Cardiac muscle cell (in vitro differentiated cells and primary cell): ENCODE data around the gene BOD1L1. TPM values are rescaled to one million over a fixed set of nuclear protein-coding genes. Genes with fewer than 3 reads are reported as not detected.

ENCODE experiments used
- DNase-seq, 2 donors: peaks; one replicate each; pipeline versions ENCODE4 v3.0.0 to v3.0.0-alpha.2; 2010 to 2017; ENCODE audit warnings: low read depth in 1 of 2, low spot score in 1 of 2
- H3K27ac ChIP-seq: fragments of 200-600 bp; sonication (generic); 2 replicates; pipeline ENCODE4 v1.5.1; 2016
- H3K27me3 ChIP-seq: fragments of 200-600 bp; sonication (generic); 2 replicates; pipeline ENCODE4 v1.6.0; 2016; ENCODE audit warnings: control low read depth
- H3K36me3 ChIP-seq: fragments of 200-600 bp; sonication (generic); 2 replicates; pipeline ENCODE4 v1.5.1; 2016; ENCODE audit warnings: control low read depth
- H3K4me1 ChIP-seq: fragments of 200-600 bp; sonication (generic); 2 replicates; pipeline ENCODE4 v1.8.1; 2017; ENCODE audit warnings: low read depth, mild to moderate bottlenecking, mixed run types
- H3K4me3 ChIP-seq: fragments of 200-600 bp; sonication (generic); 2 replicates; pipeline ENCODE4 v1.5.1; 2016; ENCODE audit warnings: mild to moderate bottlenecking
- H3K9me3 ChIP-seq: fragments of 200-600 bp; sonication (generic); 2 replicates; pipeline ENCODE4 v1.5.1; 2017; ENCODE audit warnings: low read depth, mild to moderate bottlenecking, control low read depth
- polyA plus RNA-seq: library from polyadenylated mRNA; unstranded; fragments of >200 nt; fragmentation: Nextera tagmentation; extraction: Ambion mirVana; gene quantifications from 2 replicates; pipeline ENCODE4 v1.2.1, GENCODE V29; 2016
- total RNA-seq: library from RNA; depleted of rRNA; stranded (reverse); fragments of >200 nt; gene quantifications from 2 replicates; pipeline ENCODE4 v1.2.3, GENCODE V29; 2016
- TF ChIP-seq, protein P1 (sequence below): IDR thresholded peaks from 2 replicates; pipeline ENCODE4 v1.5.1; 2012; ENCODE audit warnings: low read depth, mild to moderate bottlenecking, low read length

Gene BOD1L1
- total and polyA plus RNA-seq, 2 experiments from 2014 or later: 17.7 to 35.8 TPM

- Histone ChIP-seq H3K9me3 (no peaks in the 10 kb centered on the region), H3K27ac (no peak overlapping the region), H3K27me3 (no peaks in the 10 kb centered on the region), H3K36me3 (no peaks in the 10 kb centered on the region), H3K4me3 (no peak overlapping the region), H3K4me1 (no peaks in the 10 kb centered on the region)
- TF ChIP-seq, protein P1, sequence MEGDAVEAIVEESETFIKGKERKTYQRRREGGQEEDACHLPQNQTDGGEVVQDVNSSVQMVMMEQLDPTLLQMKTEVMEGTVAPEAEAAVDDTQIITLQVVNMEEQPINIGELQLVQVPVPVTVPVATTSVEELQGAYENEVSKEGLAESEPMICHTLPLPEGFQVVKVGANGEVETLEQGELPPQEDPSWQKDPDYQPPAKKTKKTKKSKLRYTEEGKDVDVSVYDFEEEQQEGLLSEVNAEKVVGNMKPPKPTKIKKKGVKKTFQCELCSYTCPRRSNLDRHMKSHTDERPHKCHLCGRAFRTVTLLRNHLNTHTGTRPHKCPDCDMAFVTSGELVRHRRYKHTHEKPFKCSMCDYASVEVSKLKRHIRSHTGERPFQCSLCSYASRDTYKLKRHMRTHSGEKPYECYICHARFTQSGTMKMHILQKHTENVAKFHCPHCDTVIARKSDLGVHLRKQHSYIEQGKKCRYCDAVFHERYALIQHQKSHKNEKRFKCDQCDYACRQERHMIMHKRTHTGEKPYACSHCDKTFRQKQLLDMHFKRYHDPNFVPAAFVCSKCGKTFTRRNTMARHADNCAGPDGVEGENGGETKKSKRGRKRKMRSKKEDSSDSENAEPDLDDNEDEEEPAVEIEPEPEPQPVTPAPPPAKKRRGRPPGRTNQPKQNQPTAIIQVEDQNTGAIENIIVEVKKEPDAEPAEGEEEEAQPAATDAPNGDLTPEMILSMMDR: peak; percentile 2
- DNase-seq: no peak
Observed at GRCh38 chr4:13645075-13645474, 17.6 kb upstream of the BOD1L1 start.

GRCh38 chr4:13642170-13642950 lies 14.8 kb upstream of the BOD1L1 start:
- TF ChIP-seq, protein P1: no peak
- Histone ChIP-seq H3K4me3 (no peak overlapping the region), H3K9me3 (no peaks in the 10 kb centered on the region), H3K4me1 (no peaks in the 10 kb centered on the region), H3K27ac (no peak overlapping the region), H3K36me3 (no peaks in the 10 kb centered on the region), H3K27me3 (no peaks in the 10 kb centered on the region)
- DNase-seq: peak in 1 of 2 donors; percentile 66

DNA sequence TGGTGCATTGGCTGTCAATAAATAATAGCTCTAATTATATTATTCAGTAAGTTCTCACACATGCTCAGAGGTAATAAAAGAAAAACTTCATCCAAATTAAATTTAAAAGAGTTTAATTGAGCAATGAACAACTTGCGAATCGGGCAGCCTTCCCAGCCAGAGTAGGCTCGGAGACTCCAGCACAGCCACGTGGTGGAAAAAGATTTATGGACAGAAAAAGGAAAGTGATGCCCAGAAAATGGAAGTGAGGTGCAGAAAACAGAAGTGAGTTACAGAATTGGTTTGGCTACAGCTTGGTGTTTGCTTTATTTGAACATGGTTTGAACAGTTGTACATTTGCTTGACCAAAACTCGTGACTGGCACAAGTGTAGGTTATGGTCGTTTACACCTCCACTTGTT lies 13.6 kb upstream of the BOD1L1 start:
- Histone ChIP-seq H3K27me3 (no peaks in the 10 kb centered on the region), H3K4me1 (no peaks in the 10 kb centered on the region), H3K4me3 (no peak overlapping the region), H3K27ac (no peak overlapping the region), H3K36me3 (no peaks in the 10 kb centered on the region), H3K9me3 (no peaks in the 10 kb centered on the region)
- TF ChIP-seq, protein P1: no peak
- DNase-seq: no peak

DNA sequence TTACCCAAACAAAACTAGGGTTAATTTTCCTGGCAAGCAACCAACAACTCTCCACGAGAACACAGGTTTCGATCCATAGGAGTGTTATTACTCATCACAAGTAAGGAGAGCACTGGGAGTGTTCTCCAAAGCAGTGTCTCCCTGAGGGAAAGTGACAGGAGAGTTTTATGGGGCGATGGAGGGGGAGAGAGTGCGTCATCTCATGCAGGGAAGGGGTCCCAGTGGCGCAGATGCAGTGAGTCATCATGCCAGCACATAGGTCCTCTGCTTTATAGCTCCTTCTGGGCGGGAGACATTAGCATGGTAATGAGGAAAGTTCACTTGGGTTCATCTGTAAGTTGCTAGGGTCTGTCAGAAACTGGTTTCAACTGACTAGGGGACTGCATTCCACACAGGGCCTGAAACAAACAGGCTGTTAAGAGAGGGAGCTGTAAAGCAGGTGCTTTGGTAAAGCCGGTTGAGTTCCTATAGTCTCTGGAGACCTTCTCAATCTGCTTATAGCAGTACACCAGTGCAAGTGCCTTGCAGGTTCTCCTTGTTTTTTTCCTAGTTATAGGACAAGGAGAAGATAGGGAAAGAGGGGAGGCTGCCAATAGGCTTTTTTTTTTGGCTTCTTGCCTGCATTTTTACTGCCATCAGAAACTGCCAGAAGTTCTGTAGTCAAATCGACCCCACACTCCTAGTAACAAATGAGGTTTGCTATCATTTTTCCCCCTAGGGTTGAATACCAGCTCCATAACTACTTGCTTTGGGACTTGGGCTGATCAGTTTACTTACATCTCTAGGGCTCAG lies 12.8 kb upstream of the BOD1L1 start:
- TF ChIP-seq, protein P1: no peak
- Histone ChIP-seq H3K36me3 (no peaks in the 10 kb centered on the region), H3K27ac (no peak overlapping the region), H3K9me3 (no peaks in the 10 kb centered on the region), H3K4me3 (no peak overlapping the region), H3K27me3 (no peaks in the 10 kb centered on the region), H3K4me1 (no peaks in the 10 kb centered on the region)
- no peak for DNase-seq

DNA sequence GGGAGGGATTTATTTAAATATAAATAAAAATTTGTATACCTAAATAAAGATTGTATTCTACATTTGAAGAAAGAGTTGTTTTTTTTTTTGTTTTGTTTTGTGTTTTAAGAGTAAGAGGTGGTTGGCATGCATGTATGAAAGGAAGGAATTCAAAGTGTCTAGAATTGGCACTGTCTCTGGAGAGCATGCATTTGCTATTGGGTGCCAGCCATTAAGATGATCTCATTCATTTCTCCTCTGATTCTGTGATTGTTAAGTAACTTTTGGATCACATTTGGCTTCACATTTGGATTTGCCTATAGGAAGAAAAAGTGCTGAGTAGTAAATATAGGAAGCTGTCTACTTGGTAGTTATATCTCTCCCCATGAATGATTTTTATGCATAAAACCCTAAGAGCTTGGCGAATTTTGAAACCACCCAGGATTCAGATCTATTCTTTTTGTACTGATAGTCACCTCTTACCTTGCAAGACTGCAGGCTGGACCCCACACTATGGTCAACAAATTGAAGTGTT lies 7.8 kb upstream of the BOD1L1 start:
- H3K9me3 ChIP-seq: no peaks in the 10 kb centered on the region
- no peak for DNase-seq
- TF ChIP-seq, protein P1: no peak
- H3K4me3 ChIP-seq: no peak overlapping the region
- H3K36me3 ChIP-seq: no peaks in the 10 kb centered on the region
- no peaks in the 10 kb centered on the region for H3K27me3 ChIP-seq
- no peak overlapping the region for H3K27ac ChIP-seq
- H3K4me1 ChIP-seq: no peaks in the 10 kb centered on the region
